GM12873 (cell line): ENCODE data around the gene LTB4R2.

Source experiments
- CTCF ChIP-seq: IDR thresholded peaks from 2 replicates; pipeline ENCODE4 v1.5.1; 2012; ENCODE audit warnings: low read depth, mild to moderate bottlenecking, moderate library complexity, low read length, control low read depth; ENCODE audit not compliant: insufficient read depth; ENCODE audit errors: missing control alignments

Gene LTB4R2

GRCh38 chr14:24334431-24335291 lies 24.7 kb downstream of the LTB4R2 start, which contains the start of gene ADCY4:
TSS of gene ADCY4 (minus strand) at chr14:24335071. CDS start at chr14:24334652, 419 bp downstream.
- no peak for TF ChIP-seq CTCF

DNA sequence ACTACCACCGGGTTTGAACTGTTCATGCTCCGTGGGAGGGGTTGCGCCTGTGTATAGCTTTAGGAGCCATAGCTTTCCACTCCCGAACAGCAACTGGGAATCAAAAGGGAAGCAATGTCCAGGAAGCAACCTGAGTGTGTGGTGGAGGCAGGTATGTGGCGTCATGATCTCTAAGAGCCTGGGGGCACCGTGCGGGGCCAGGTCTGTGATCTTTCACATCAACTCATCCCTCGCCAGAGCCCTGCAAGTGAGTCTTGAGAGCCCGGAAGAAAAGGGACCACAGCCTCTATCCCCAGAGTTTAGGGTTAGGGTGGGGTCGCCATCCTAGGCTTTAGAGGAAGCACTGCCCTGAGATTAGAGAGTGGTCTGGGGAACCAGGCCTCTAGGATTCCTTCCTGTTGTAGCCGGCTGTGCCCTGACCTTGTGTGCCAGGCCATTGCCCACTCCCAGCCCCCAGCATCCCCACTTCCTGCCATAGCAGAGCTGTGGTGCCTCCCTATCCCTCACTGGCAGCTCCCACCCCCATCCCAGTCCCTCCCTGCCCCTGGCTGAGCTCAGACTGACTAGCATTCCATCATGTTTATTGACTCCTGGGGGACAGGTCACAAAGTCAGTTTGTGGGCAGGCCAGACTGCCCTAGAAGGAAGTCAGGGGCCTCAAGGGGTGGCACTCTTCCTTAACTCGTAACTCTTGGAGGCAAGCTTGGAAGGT lies 25.7 kb downstream of the LTB4R2 start:
- no peak for TF ChIP-seq CTCF

DNA sequence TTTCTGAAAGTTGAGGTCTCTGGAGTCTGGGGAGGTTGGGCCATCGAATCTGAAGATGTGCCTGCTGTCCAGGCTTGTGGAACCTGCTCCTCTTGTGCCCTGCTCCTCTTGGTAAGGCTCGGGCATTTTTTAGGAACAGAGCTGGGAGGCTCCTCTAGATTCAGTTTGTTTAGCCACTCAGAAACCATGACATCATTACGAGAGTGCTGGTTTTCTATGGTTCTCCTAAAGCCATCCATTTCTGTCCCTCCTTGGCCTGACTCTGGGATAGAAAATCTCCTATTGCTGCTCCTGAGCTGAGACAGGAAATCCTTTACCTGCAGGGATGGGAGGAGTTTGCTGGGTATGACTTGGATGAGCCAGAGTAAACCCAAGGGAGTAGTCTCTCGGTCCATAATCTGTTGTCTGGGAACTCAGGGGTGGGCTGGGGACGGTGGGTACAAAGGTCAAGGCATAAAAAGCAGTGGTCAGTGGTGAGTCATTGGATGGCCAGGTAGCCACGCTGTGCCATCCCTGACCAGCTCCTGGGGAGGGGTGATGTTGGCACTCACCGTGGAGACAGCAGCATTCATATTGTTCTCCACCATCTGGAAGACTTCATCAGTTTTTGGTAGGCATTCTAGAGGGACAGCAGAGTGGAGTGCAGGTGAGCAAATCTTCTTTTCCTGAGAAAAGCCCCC lies 27.3 kb downstream of the LTB4R2 start:
- no peak for TF ChIP-seq CTCF

DNA sequence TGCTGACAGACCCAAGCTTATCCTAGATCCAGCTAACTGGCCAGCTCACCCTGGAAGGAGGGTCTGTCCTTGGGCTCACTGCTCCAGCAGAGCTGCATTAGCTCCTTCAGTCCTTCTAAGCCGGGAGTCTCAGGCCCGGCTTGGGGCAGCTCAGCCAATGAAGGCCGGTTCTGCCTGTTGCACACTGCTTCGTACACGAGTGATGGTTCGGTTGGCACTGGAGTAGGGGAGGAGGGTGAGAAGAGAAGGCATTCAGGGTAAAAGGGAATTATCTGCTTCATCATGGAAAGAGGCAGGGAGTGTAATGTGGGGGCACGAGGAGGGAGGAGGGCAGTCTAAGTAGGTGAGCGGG lies 27.9 kb downstream of the LTB4R2 start:
- no peak for TF ChIP-seq CTCF

- no peak for TF ChIP-seq CTCF
Measured at GRCh38 chr14:24338843-24339242, 28.9 kb downstream of the LTB4R2 start.

DNA sequence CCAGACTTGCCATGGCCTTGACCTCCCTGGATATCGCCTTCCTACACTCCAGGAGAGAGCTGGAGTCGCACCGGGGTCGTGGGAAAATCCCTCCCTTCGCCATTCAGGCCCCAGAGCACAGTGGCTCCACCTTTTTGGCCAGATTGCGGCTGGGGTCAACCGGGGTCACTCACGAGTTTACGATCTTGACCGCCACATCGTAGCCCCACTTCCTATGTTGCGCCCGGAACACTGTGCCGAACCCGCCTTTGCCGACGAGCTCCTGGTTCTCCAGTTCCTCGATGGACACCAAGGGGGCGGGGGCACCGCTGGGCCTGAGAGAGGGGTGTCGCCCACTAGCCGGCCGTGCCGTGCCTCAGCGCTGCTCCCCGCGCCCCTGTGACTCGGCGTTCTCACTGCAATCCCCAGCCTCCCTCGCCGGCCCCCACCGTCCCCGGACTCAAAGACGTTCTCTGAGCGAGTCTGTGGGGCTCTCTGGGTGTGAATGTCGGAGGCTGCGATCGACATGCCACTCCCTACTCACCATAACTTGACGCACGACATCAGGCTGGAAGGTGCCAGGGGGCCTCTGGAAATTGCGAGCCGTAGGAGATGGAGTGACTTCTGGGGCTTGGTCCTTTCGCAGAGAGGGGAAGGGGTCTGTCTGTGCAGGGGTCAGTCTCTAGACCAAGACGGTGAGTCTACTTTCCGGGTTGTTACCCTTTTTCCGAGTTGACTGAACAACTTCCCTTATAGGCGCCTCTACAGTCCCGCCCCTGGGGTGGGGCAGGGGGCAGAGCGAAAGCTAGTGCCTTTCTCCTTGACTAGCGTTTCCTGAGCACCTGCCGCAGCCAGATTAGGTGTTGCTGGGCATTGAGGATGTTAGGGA lies 29.6 kb downstream of the LTB4R2 start, which contains the start of gene RIPK3:
Gene RIPK3 (minus strand): TSS at position 708 of the 868 bp plus-strand sequence. CDS start 165 bp downstream, at position 543.
- no peak for TF ChIP-seq CTCF

DNA sequence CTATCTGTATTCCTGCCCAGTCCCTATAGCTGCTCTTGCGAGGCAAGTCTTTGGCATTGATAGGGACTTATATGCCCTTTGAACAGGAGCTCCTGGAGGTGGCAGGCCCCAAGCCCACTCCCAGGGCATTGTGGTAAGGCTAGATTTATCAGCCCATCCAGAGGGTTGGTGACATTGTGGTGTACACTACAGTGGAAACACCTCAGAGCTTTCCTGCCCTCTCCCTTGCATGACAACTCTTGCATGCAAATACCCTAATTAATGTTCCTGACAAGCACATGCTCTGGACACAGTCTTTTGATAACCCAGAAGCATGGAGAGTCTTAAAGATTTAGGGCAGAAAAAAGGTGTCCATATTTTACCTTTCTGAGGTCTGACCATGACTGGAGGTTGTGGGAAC lies 30.7 kb downstream of the LTB4R2 start:
- no peak for TF ChIP-seq CTCF
